GM12878 (cell line): ENCODE results near the gene CHMP6. TPM values are rescaled to one million over a fixed set of nuclear protein-coding genes. Genes with fewer than 3 reads are reported as not detected.

Source experiments
- ATAC-seq: fragments of 200-7000 bp; cut with Tn5 transposase; 3 replicates; pipeline ENCODE4 v1.9.1; 2020; ENCODE audit warnings: mild to moderate bottlenecking, moderate library complexity
- BruUV-seq: library from RNA; stranded (reverse); fragments of 400-500 nt; replicated peaks from 2 replicates; lab custom pipeline; 2021; lab: Mats Ljungman, UMichigan
- CTCF ChIA-PET: fragments of 300-600 bp; sonication (Branson Sonifier 250); formaldehyde crosslinking; extraction: SDS; loops from one replicate; lab custom pipeline; 2021; ENCODE audit warnings: inconsistent platforms; lab: Yijun Ruan, JAX
- POLR2A ChIA-PET: fragments of 350-600 bp; formaldehyde crosslinking; extraction: SDS; loops from one replicate; lab custom pipeline; 2021; ENCODE audit warnings: inconsistent platforms; lab: Charles Lee
- RAD21 ChIA-PET: fragments of 300-600 bp; sonication (Branson Sonifier 250); formaldehyde crosslinking; loops from one replicate; lab custom pipeline; 2023; ENCODE audit warnings: antibody characterized with exemption; ENCODE audit not compliant: unreplicated experiment; lab: Charles Lee
- SMC1A ChIA-PET: fragments of 300-600 bp; sonication (Branson Sonifier 250); formaldehyde crosslinking; loops from one replicate; lab custom pipeline; 2023; ENCODE audit not compliant: unreplicated experiment, uncharacterized antibody; lab: Charles Lee
- DNase-seq: peaks from one replicate; pipeline ENCODE4 v3.0.0-alpha.2; 2011; ENCODE audit warnings: low read depth, low spot score
- FAIRE-seq: peaks from 3 replicates; lab custom pipeline; 2011; peaks lifted over from hg19 to GRCh38; lab: Jason Lieb, UNC
- H2AFZ ChIP-seq: 2 replicates; pipeline ENCODE4 v1.6.0; 2011; ENCODE audit warnings: low read depth, low read length, control low read depth; ENCODE audit not compliant: control insufficient read depth
- H3K27ac ChIP-seq: 2 replicates; pipeline ENCODE4 v1.5.1; 2011; ENCODE audit warnings: control low read depth; ENCODE audit not compliant: control insufficient read depth, insufficient read depth
- H3K27me3 ChIP-seq, 2 experiments: replicated peaks in 1 of 2; 2 replicates each; pipeline versions ENCODE4 v1.6.0 to v1.6.1; 2011; ENCODE audit warnings: low read length in 1 of 2; ENCODE audit not compliant: control insufficient read depth in 2 of 2, insufficient read depth in 2 of 2
- H3K36me3 ChIP-seq, 2 experiments: 2 replicates each; pipeline ENCODE4 v1.5.1; 2011; ENCODE audit warnings: low read length in 1 of 2; ENCODE audit not compliant: control insufficient read depth in 2 of 2, insufficient read depth in 2 of 2
- H3K4me1 ChIP-seq: 2 replicates; pipeline ENCODE4 v1.6.1; 2011; ENCODE audit warnings: mild to moderate bottlenecking, low read length, moderate library complexity, mixed read lengths; ENCODE audit not compliant: control insufficient read depth, insufficient read depth
- H3K4me2 ChIP-seq: 2 replicates; pipeline ENCODE4 v1.6.0; 2011; ENCODE audit warnings: control low read depth; ENCODE audit not compliant: control insufficient read depth, insufficient read depth
- H3K4me3 ChIP-seq: fragments of 200-600 bp; sonication (generic); 2 replicates; pipeline ENCODE4 v1.5.1; 2016
- H3K79me2 ChIP-seq: 2 replicates; pipeline ENCODE4 v1.6.0; 2011; ENCODE audit warnings: low read length; ENCODE audit not compliant: control insufficient read depth, insufficient read depth
- H3K9ac ChIP-seq: 2 replicates; pipeline ENCODE4 v1.8.0; 2011; ENCODE audit warnings: low read length, control low read depth, mixed read lengths; ENCODE audit not compliant: control insufficient read depth, insufficient read depth
- H3K9me3 ChIP-seq: replicated peaks from 3 replicates; pipeline ENCODE4 v1.5.1; 2011; ENCODE audit warnings: mild to moderate bottlenecking, low read length; ENCODE audit not compliant: control insufficient read depth, insufficient read depth
- H4K20me1 ChIP-seq: 2 replicates; pipeline ENCODE4 v1.6.0; 2011; ENCODE audit not compliant: control insufficient read depth, insufficient read depth
- ATF2 ChIP-seq: IDR thresholded peaks from 2 replicates; pipeline ENCODE4 v1.6.1; 2012; ENCODE audit warnings: low read length, inconsistent platforms
- CHD1 ChIP-seq: IDR thresholded peaks from 2 replicates; pipeline ENCODE4 v1.6.1; 2012; ENCODE audit warnings: low read depth, low read length, improper control_type of control experiment
- EGR1 ChIP-seq, 2 experiments: IDR thresholded peaks; 1 replicate in 1 of 2; 2 replicates in 1 of 2; pipeline ENCODE4 v1.6.1; 2011 to 2012; ENCODE audit warnings: low read depth in 2 of 2, low read length in 2 of 2, borderline replicate concordance in 1 of 2, mild to moderate bottlenecking in 1 of 2, moderate library complexity in 1 of 2
- EP300 ChIP-seq, 2 experiments: fragments of 150-350 bp in 1 of 2; IDR thresholded peaks; 2 replicates each; pipeline ENCODE4 v1.6.1; 2011 to 2012; ENCODE audit warnings: low read depth in 2 of 2, low read length in 2 of 2, borderline replicate concordance in 1 of 2, improper control_type of control experiment in 1 of 2, inconsistent platforms in 1 of 2; ENCODE audit not compliant: control insufficient read depth in 1 of 2
- HCFC1 ChIP-seq: fragments of 150-350 bp; IDR thresholded peaks from 2 replicates; pipeline ENCODE4 v1.6.1; 2014; ENCODE audit warnings: low read length
- PAX5 ChIP-seq: IDR thresholded peaks from 2 replicates; pipeline ENCODE4 v1.6.1; 2011; ENCODE audit warnings: low read depth, low read length, borderline replicate concordance
- PRDM15 ChIP-seq: fragments of 450-650 bp; formaldehyde crosslinking; IDR thresholded peaks from 2 replicates; pipeline ENCODE4 v1.4.0; 2020; ENCODE audit warnings: mild to moderate bottlenecking, moderate library complexity
- RUNX3 ChIP-seq: IDR thresholded peaks from 2 replicates; pipeline ENCODE4 v1.6.1; 2012; ENCODE audit warnings: low read length, inconsistent platforms
- SMARCA5 ChIP-seq: fragments of 450-650 bp; IDR thresholded peaks from 2 replicates; pipeline ENCODE4 v1.6.1; 2017; ENCODE audit warnings: mild to moderate bottlenecking
- STAT1 ChIP-seq: fragments of 450-650 bp; conservative IDR thresholded peaks from 2 replicates; pipeline ENCODE4 v1.6.1; 2014; ENCODE audit warnings: antibody characterized with exemption, mild to moderate bottlenecking
- ZNF592 ChIP-seq: fragments of 450-650 bp; IDR thresholded peaks from 2 replicates; pipeline ENCODE4 v1.6.1; 2017; ENCODE audit warnings: mild to moderate bottlenecking, moderate library complexity
- ZNF622 ChIP-seq: fragments of 450-650 bp; IDR thresholded peaks from 2 replicates; pipeline ENCODE4 v1.6.1; 2017; ENCODE audit warnings: mild to moderate bottlenecking, inconsistent platforms
- ZSCAN29 ChIP-seq: fragments of 450-650 bp; IDR thresholded peaks from 2 replicates; pipeline ENCODE4 v1.6.1; 2017; ENCODE audit warnings: mild to moderate bottlenecking, moderate library complexity
- WGBS: methylation state at CpG from one replicate; pipeline ENCODE4 v1.1.6; 2016; ENCODE audit warnings: low lambda C conversion rate; ENCODE audit not compliant: insufficient replicate concordance, insufficient coverage; ENCODE audit errors: missing lambda C conversion rate; 5-methylcytosine and 5-hydroxymethylcytosine counted together
- in situ Hi-C: fragments of 300-500 bp; cut with MboI; formaldehyde crosslinking; loops from 9 replicates; pipeline ENCODE4 v1.14.3; 2018; ENCODE audit warnings: mixed read lengths
- intact Hi-C: fragments of 100-400 bp; cut with micrococcal nuclease; formaldehyde crosslinking; loops from one replicate; pipeline ENCODE4 v1.14.2; 2022; ENCODE audit not compliant: unreplicated experiment
- polyA plus RNA-seq, 11 experiments: library from polyadenylated mRNA; depleted of rRNA in 4 of 11; unstranded in 6 of 11; stranded (reverse) in 5 of 11; fragments of >200 nt; fragmentation: Nextera tagmentation in 4 of 11; fragmentation: Illumina TruSeq in 1 of 11; extraction: Ambion mirVana in 4 of 11; extraction: Trizol in 1 of 11; gene quantifications; 1 replicate in 1 of 11; 2 replicates in 10 of 11; pipeline versions ENCODE4 v1.2.1 to v1.2.3, GENCODE V29; 2011 to 2016; ENCODE audit warnings: inconsistent platforms in 2 of 11, missing spikeins in 2 of 11, low read depth in 1 of 11
- total RNA-seq, 4 experiments: library from RNA; depleted of rRNA in 3 of 4; stranded (reverse); fragments of >200 nt in 3 of 4; fragmentation: Illumina TruSeq in 1 of 4; extraction: Trizol in 1 of 4; gene quantifications; 2 replicates each; pipeline versions ENCODE4 v1.2.1 to v1.2.3, GENCODE V29; 2013 to 2021

The CHMP6 gene
- total and polyA plus RNA-seq, 10 of the 15 experiments (the other 5 are each of a cell fraction or from before 2014, with no cell fraction given), result 0.21 to 37.9 (median 14.7) TPM

- TF ChIP-seq ATF2, result no peak
Measured at GRCh38 chr17:81021531-81022343, 30.1 kb downstream of the CHMP6 start (continued).

GRCh38 chr17:81022344-81022676 lies 30.7 kb downstream of the CHMP6 start:
- peaks cover 0 to 2% of the 10 kb centered on the region in 2 experiments; a peak in 2 of 4 replicates for H3K27me3 ChIP-seq
- H3K27ac ChIP-seq, result no peak overlapping the region
- no peaks in the 10 kb centered on the region for H3K4me1 ChIP-seq
- no peak overlapping the region for H2AFZ ChIP-seq
- FAIRE-seq, result no peak
- H3K4me2 ChIP-seq, result no peak overlapping the region
- H3K36me3 ChIP-seq, result no peaks in the 10 kb centered on the region
- H3K9me3 ChIP-seq, result no peaks in the 10 kb centered on the region; the same call in 2 of the 3 replicates
- H3K9ac ChIP-seq, result no peak overlapping the region
- WGBS, result 42% methylated on average over 4 of the region's 6 CpGs
- no peak overlapping the region for H3K4me3 ChIP-seq
- ATAC-seq, result no peak
- ChIA-PET SMC1A (no interaction called here), POLR2A (no interaction called here), CTCF (interaction anchor here (2.0 to 4.7 kb wide), 3 partner anchors 27 to 81 kb away, joined by 13 to 60 read pairs (median 22); no protein-coding TSS in a partner anchor), RAD21 (no interaction called here)
- no TSS peak for BruUV-seq
- no peaks in the 10 kb centered on the region for H3K79me2 ChIP-seq
- in situ Hi-C loops (loop anchor here (10.0 to 25.0 kb wide), 2 partner anchors 72 to 215 kb away; partner anchors contain the start of genes NDUFAF8 and TEPSIN), intact Hi-C loops (no loop called here)
- H4K20me1 ChIP-seq, result no peaks in the 10 kb centered on the region
- DNase-seq, result no peak
- no peak for TF ChIP-seq EP300 (IDR thresholded peaks at IDR 0.05; ENCODE audit: borderline replicate concordance in 1 of 2, control insufficient read depth in 1 of 2, low read depth in 2 of 2, low read length in 2 of 2)
- TF ChIP-seq HCFC1, result no peak
- no peak for TF ChIP-seq ZSCAN29
- TF ChIP-seq RUNX3, result no peak
- no peak for TF ChIP-seq EGR1 (IDR thresholded peaks at IDR 0.05; ENCODE audit: borderline replicate concordance in 1 of 2, low read depth in 2 of 2, low read length in 2 of 2)
- no peak for TF ChIP-seq CHD1
- TF ChIP-seq ZNF592, result no peak
- TF ChIP-seq STAT1, result no peak
- no peak for TF ChIP-seq PAX5
- TF ChIP-seq ZNF622, result no peak
- no peak for TF ChIP-seq SMARCA5
- TF ChIP-seq PRDM15 (CRISPR knock-in tag), result no peak
